T-cell (primary cell): ENCODE data around the gene PRKN. TPM values are rescaled to one million over a fixed set of nuclear protein-coding genes. Genes with fewer than 3 reads are reported as not detected.

Experiments used
- ATAC-seq, 4 experiments: fragments of 200-7000 bp in 3 of 4; fragments of 150-1000 bp in 1 of 4; cut with Tn5 transposase; replicated peaks in 1 of 4; 1 replicate in 3 of 4; 2 replicates in 1 of 4; pipeline ENCODE4 v1.10.0; 2021; ENCODE audit warnings: moderate library complexity in 3 of 4, mild to moderate bottlenecking in 2 of 4, moderate number of reproducible peaks in 1 of 4
- CTCF ChIA-PET, 2 donors: fragments of 300-600 bp; sonication (Branson Sonifier 250); formaldehyde crosslinking; loops; one replicate each; lab custom pipeline; 2022; ENCODE audit warnings: antibody characterized with exemption in 2 of 2; lab: Charles Lee
- POLR2A ChIA-PET, 2 donors: fragments of 300-600 bp; sonication (Branson Sonifier 250); formaldehyde crosslinking; loops; one replicate each; lab custom pipeline; 2022; ENCODE audit warnings: antibody characterized with exemption in 2 of 2; lab: Charles Lee
- DNase-seq, 35 experiments: peaks; one replicate each; pipeline versions ENCODE4 v3.0.0 to v3.0.0-alpha.2; 2013 to 2023
- H3K27ac ChIP-seq: one replicate; pipeline ENCODE4 v1.5.1; 2013; ENCODE audit warnings: low read length
- H3K27me3 ChIP-seq, 2 experiments: replicated peaks in 1 of 2; 1 replicate in 1 of 2; 2 replicates in 1 of 2; pipeline versions ENCODE4 v1.6.1 to v1.7.0; 2013; ENCODE audit warnings: low read length in 1 of 2, mixed read lengths in 1 of 2; ENCODE audit not compliant: control insufficient read depth in 2 of 2, insufficient read depth in 2 of 2; ENCODE audit errors: extremely low read depth in 1 of 2
- H3K36me3 ChIP-seq, 2 donors: 1 replicate in 1 of 2; 2 replicates in 1 of 2; pipeline versions ENCODE4 v1.6.1 to v1.7.0; 2013; ENCODE audit warnings: low read length in 1 of 2; ENCODE audit not compliant: control insufficient read depth in 2 of 2, insufficient read depth in 1 of 2; ENCODE audit errors: extremely low read depth in 1 of 2
- H3K4me1 ChIP-seq, 2 experiments: 1 replicate in 1 of 2; 2 replicates in 1 of 2; pipeline versions ENCODE4 v1.6.1 to v1.7.0; 2013; ENCODE audit warnings: low read length in 2 of 2, mixed read lengths in 1 of 2; ENCODE audit not compliant: insufficient read depth in 2 of 2, control insufficient read depth in 1 of 2; ENCODE audit errors: extremely low read depth in 1 of 2
- H3K4me3 ChIP-seq, 2 donors: 1 replicate in 1 of 2; 2 replicates in 1 of 2; pipeline versions ENCODE4 v1.5.1 to v1.7.0; 2013; ENCODE audit warnings: mild to moderate bottlenecking in 2 of 2, low read length in 1 of 2, moderate library complexity in 1 of 2; ENCODE audit not compliant: control insufficient read depth in 1 of 2; ENCODE audit errors: extremely low read depth in 1 of 2
- H3K9me3 ChIP-seq: 2 replicates; pipeline ENCODE4 v1.7.0; 2013
- H3K27ac Mint-ChIP-seq, 2 donors: one replicate each; pipeline ENCODE4 v1.8.0; 2020 to 2021; ENCODE audit warnings: mild to moderate bottlenecking in 2 of 2, mixed read lengths in 2 of 2
- H3K27me3 Mint-ChIP-seq, 2 donors: one replicate each; pipeline ENCODE4 v1.8.0; 2021 to 2022; ENCODE audit warnings: mixed read lengths in 2 of 2
- H3K36me3 Mint-ChIP-seq: one replicate; pipeline ENCODE4 v1.8.0; 2021; ENCODE audit warnings: mixed read lengths
- H3K4me1 Mint-ChIP-seq, 3 donors: one replicate each; pipeline ENCODE4 v1.8.0; 2020 to 2022; ENCODE audit warnings: mixed read lengths in 3 of 3, mild to moderate bottlenecking in 1 of 3
- H3K4me3 Mint-ChIP-seq, 3 donors: one replicate each; pipeline ENCODE4 v1.8.0; 2020 to 2022; ENCODE audit warnings: mild to moderate bottlenecking in 3 of 3, mixed read lengths in 3 of 3, moderate library complexity in 3 of 3
- H3K9me3 Mint-ChIP-seq, 3 donors: one replicate each; pipeline ENCODE4 v1.8.0; 2020 to 2022; ENCODE audit warnings: mixed read lengths in 3 of 3
- WGBS: methylation state at CpG from one replicate; pipeline ENCODE4 v1.1.5; 2013; ENCODE audit warnings: missing lambda C conversion rate; ENCODE audit not compliant: insufficient coverage; 5-methylcytosine and 5-hydroxymethylcytosine counted together
- total RNA-seq, 35 experiments: library from RNA in 6 of 35; stranded (reverse) in 6 of 35; fragments of 120-200 nt in 1 of 35; gene quantifications; one replicate each; pipeline versions ENCODE4 v1.2.1 to v1.2.4 and lab custom pipeline; 2013 to 2026

Gene PRKN
- total RNA-seq, 5 donors from 2014 or later (not counting 1 experiment from before 2014, with no cell fraction given): 3.4 to 7.7 (median 6.1) TPM

- CTCF ChIA-PET: no interaction called here
- H3K36me3 Mint-ChIP-seq: no peaks in the 10 kb centered on the region
- no peak for ATAC-seq
Observed at GRCh38 chr6:161711938-161712337, 1015.6 kb downstream of the PRKN start.

GRCh38 chr6:161711515-161711914 is 1016.1 kb downstream of the PRKN start:
- H3K27ac ChIP-seq: no peak overlapping the region
- no peak for DNase-seq
- Mint-ChIP-seq H3K4me3 (no peak overlapping the region), H3K27me3 (no peaks in the 10 kb centered on the region), H3K9me3 (peaks cover 0 to 6% (median 0%) of the 10 kb centered on the region in 3 donors), H3K4me1 (no peaks in the 10 kb centered on the region), H3K27ac (no peak overlapping the region), H3K36me3 (no peaks in the 10 kb centered on the region)
- CTCF ChIA-PET: no interaction called here
- H3K4me1 ChIP-seq: no peaks in the 10 kb centered on the region
- peaks cover 0 to under 1% of the 10 kb centered on the region in 2 experiments for H3K27me3 ChIP-seq
- POLR2A ChIA-PET: no interaction called here
- H3K4me3 ChIP-seq: no peak overlapping the region
- ATAC-seq: no peak
- H3K36me3 ChIP-seq: no peaks in the 10 kb centered on the region
- H3K9me3 ChIP-seq: no peaks in the 10 kb centered on the region

More at GRCh38 chr6:161711938-161712337, 1015.6 kb downstream of the PRKN start:
- no peak overlapping the region for H3K27ac Mint-ChIP-seq
- peaks cover 0 to 6% (median 0%) of the 10 kb centered on the region in 3 donors for H3K9me3 Mint-ChIP-seq
- H3K4me3 ChIP-seq: no peak overlapping the region
- no peak overlapping the region for H3K27ac ChIP-seq
- H3K36me3 ChIP-seq: no peaks in the 10 kb centered on the region
- H3K4me3 Mint-ChIP-seq: no peak overlapping the region
- peaks cover 0 to 4% of the 10 kb centered on the region in 2 experiments for H3K27me3 ChIP-seq
- no peaks in the 10 kb centered on the region for H3K9me3 ChIP-seq
- no peaks in the 10 kb centered on the region for H3K4me1 Mint-ChIP-seq
- no peaks in the 10 kb centered on the region for H3K4me1 ChIP-seq
- DNase-seq: no peak
- H3K27me3 Mint-ChIP-seq: no peaks in the 10 kb centered on the region
- no CpG with 5 or more reads among the region's 1 CpG for WGBS
- POLR2A ChIA-PET: interaction anchor here in 1 of 2 donors (0.6 kb wide), 1 partner anchor 27 kb away, joined by 3 read pairs; no protein-coding TSS in a partner anchor

GRCh38 chr6:161710698-161711097 is 1016.9 kb downstream of the PRKN start:
- H3K4me3 ChIP-seq: no peak overlapping the region
- no peaks in the 10 kb centered on the region for H3K36me3 ChIP-seq
- 89% methylated on average over 1 of the region's 2 CpGs for WGBS
- no peaks in the 10 kb centered on the region for H3K27me3 Mint-ChIP-seq
- no peak overlapping the region for H3K27ac Mint-ChIP-seq
- ChIA-PET CTCF (no interaction called here), POLR2A (no interaction called here)
- H3K4me1 ChIP-seq: no peaks in the 10 kb centered on the region
- H3K4me1 Mint-ChIP-seq: no peaks in the 10 kb centered on the region
- ATAC-seq (no peak), DNase-seq (no peak)
- no peak overlapping the region for H3K4me3 Mint-ChIP-seq
- H3K27ac ChIP-seq: no peak overlapping the region
- no peaks in the 10 kb centered on the region for H3K9me3 ChIP-seq
- peaks cover 0 to 2% of the 10 kb centered on the region in 2 experiments for H3K27me3 ChIP-seq
- H3K36me3 Mint-ChIP-seq: no peaks in the 10 kb centered on the region
- H3K9me3 Mint-ChIP-seq: peaks cover 0 to 6% (median 0%) of the 10 kb centered on the region in 3 donors

- H3K36me3 ChIP-seq: no peaks in the 10 kb centered on the region
- H3K27me3 Mint-ChIP-seq: no peaks in the 10 kb centered on the region
- POLR2A ChIA-PET: no interaction called here
- WGBS: no CpG with 5 or more reads among the region's 1 CpG
- peaks cover 0 to 5% (median 0%) of the 10 kb centered on the region in 3 donors for H3K9me3 Mint-ChIP-seq
- no peaks in the 10 kb centered on the region for H3K4me1 Mint-ChIP-seq
- no peaks in the 10 kb centered on the region for H3K36me3 Mint-ChIP-seq
- DNase-seq (no peak), ATAC-seq (no peak)
- H3K4me3 Mint-ChIP-seq: no peak overlapping the region
- no peak overlapping the region for H3K27ac Mint-ChIP-seq
- H3K4me1 ChIP-seq: no peaks in the 10 kb centered on the region
- H3K27ac ChIP-seq: no peak overlapping the region
- CTCF ChIA-PET: no interaction called here
- H3K4me3 ChIP-seq: no peak overlapping the region
- H3K27me3 ChIP-seq: peaks cover 0 to 2% of the 10 kb centered on the region in 2 experiments
- H3K9me3 ChIP-seq: no peaks in the 10 kb centered on the region
Observed at GRCh38 chr6:161701056-161701455, 1026.5 kb downstream of the PRKN start.

- no peaks in the 10 kb centered on the region for H3K4me1 ChIP-seq
- Mint-ChIP-seq H3K4me1 (no peaks in the 10 kb centered on the region), H3K27me3 (no peaks in the 10 kb centered on the region), H3K4me3 (no peak overlapping the region), H3K27ac (no peak overlapping the region), H3K36me3 (no peaks in the 10 kb centered on the region), H3K9me3 (no peaks in the 10 kb centered on the region)
- POLR2A ChIA-PET: no interaction called here
- CTCF ChIA-PET: no interaction called here
- H3K4me3 ChIP-seq: no peak overlapping the region
- no peaks in the 10 kb centered on the region for H3K27me3 ChIP-seq
- no peaks in the 10 kb centered on the region for H3K9me3 ChIP-seq
- ATAC-seq (no peak), DNase-seq (no peak)
- no peak overlapping the region for H3K27ac ChIP-seq
- WGBS: 83% methylated on average over 1 of the region's 2 CpGs
- H3K36me3 ChIP-seq: no peaks in the 10 kb centered on the region
Observed at GRCh38 chr6:161696801-161697200, 1030.8 kb downstream of the PRKN start.

- H3K4me3 ChIP-seq: no peak overlapping the region
- no peaks in the 10 kb centered on the region for H3K27me3 Mint-ChIP-seq
- peak in 1 of 35 experiments; percentile 8 for DNase-seq
- H3K4me1 ChIP-seq: no peaks in the 10 kb centered on the region
- H3K9me3 ChIP-seq: no peaks in the 10 kb centered on the region
- H3K27me3 ChIP-seq: no peaks in the 10 kb centered on the region
- ChIA-PET CTCF (interaction anchor here in 1 of 2 donors (0.6 kb wide), 1 partner anchor 276 kb away, joined by 3 read pairs; no protein-coding TSS in a partner anchor), POLR2A (no interaction called here)
- H3K4me1 Mint-ChIP-seq: no peaks in the 10 kb centered on the region
- no peak overlapping the region for H3K27ac ChIP-seq
- no peaks in the 10 kb centered on the region for H3K36me3 Mint-ChIP-seq
- H3K27ac Mint-ChIP-seq: no peak overlapping the region
- ATAC-seq: no peak
- 56% methylated on average over 2 of the region's 3 CpGs for WGBS
- H3K9me3 Mint-ChIP-seq: no peaks in the 10 kb centered on the region
- H3K36me3 ChIP-seq: no peaks in the 10 kb centered on the region
- no peak overlapping the region for H3K4me3 Mint-ChIP-seq
Observed at GRCh38 chr6:161694995-161695394, 1032.6 kb downstream of the PRKN start.

GRCh38 chr6:161686655-161687054 is 1040.9 kb downstream of the PRKN start:
- no peaks in the 10 kb centered on the region for H3K36me3 ChIP-seq
- Mint-ChIP-seq H3K27me3 (no peaks in the 10 kb centered on the region), H3K27ac (no peak overlapping the region), H3K4me3 (no peak overlapping the region), H3K9me3 (no peaks in the 10 kb centered on the region), H3K36me3 (no peaks in the 10 kb centered on the region), H3K4me1 (no peaks in the 10 kb centered on the region)
- POLR2A ChIA-PET: no interaction called here
- H3K4me1 ChIP-seq: no peaks in the 10 kb centered on the region
- no peaks in the 10 kb centered on the region for H3K27me3 ChIP-seq
- ATAC-seq (no peak), DNase-seq (no peak)
- no peak overlapping the region for H3K27ac ChIP-seq
- CTCF ChIA-PET: interaction anchor here in 1 of 2 donors (0.7 kb wide), 1 partner anchor 563 kb away, joined by 5 read pairs; no protein-coding TSS in a partner anchor
- 100% methylated on average over 2 of the region's 4 CpGs for WGBS
- H3K9me3 ChIP-seq: no peaks in the 10 kb centered on the region
- no peak overlapping the region for H3K4me3 ChIP-seq
